Fibroblast of pulmonary artery (primary cell): ENCODE data around the gene TMEM115.

ENCODE experiments used
- DNase-seq: peaks from one replicate; pipeline ENCODE4 v3.0.0-alpha.2; 2010; ENCODE audit warnings: low read depth
- H3K4me3 ChIP-seq: replicated peaks from 2 replicates; pipeline ENCODE4 v1.5.1; 2011; ENCODE audit warnings: low read depth, mild to moderate bottlenecking, control low read depth, low read length, moderate library complexity
- TF ChIP-seq, protein P1 (sequence below): IDR thresholded peaks from 2 replicates; pipeline ENCODE4 v1.5.1; 2011; ENCODE audit warnings: mild to moderate bottlenecking, control low read depth, low read length, inconsistent platforms; ENCODE audit errors: missing control alignments

Gene TMEM115

DNA sequence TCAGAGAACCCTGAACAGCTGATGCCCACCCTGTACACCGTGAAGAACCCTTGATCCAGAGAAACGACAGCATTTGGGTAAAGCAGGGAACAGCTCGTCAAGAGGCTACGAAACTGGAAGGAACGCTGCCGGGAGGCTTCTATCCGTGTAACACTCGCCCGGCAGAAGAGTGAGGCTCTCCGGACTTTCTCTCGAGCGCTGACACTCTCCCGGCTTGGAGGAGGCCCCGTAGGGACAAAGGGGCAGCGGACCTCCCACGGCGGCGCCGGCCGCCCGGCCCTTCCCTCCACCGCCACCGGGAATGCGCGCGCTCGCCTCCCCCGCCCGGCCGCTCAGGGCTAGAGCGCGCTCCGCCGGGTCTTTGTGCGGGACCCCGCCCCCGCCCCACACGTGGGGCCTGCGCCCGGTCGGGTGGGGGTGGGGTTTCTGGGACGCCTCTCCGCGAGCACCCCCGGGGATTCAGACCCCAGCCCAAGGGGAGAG, 38.4 kb downstream of the TMEM115 start:
- peak overlapping the region; percentile 79 for H3K4me3 ChIP-seq
- peak; percentile 69 for DNase-seq
- TF ChIP-seq, protein P1, sequence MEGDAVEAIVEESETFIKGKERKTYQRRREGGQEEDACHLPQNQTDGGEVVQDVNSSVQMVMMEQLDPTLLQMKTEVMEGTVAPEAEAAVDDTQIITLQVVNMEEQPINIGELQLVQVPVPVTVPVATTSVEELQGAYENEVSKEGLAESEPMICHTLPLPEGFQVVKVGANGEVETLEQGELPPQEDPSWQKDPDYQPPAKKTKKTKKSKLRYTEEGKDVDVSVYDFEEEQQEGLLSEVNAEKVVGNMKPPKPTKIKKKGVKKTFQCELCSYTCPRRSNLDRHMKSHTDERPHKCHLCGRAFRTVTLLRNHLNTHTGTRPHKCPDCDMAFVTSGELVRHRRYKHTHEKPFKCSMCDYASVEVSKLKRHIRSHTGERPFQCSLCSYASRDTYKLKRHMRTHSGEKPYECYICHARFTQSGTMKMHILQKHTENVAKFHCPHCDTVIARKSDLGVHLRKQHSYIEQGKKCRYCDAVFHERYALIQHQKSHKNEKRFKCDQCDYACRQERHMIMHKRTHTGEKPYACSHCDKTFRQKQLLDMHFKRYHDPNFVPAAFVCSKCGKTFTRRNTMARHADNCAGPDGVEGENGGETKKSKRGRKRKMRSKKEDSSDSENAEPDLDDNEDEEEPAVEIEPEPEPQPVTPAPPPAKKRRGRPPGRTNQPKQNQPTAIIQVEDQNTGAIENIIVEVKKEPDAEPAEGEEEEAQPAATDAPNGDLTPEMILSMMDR: no peak

DNA sequence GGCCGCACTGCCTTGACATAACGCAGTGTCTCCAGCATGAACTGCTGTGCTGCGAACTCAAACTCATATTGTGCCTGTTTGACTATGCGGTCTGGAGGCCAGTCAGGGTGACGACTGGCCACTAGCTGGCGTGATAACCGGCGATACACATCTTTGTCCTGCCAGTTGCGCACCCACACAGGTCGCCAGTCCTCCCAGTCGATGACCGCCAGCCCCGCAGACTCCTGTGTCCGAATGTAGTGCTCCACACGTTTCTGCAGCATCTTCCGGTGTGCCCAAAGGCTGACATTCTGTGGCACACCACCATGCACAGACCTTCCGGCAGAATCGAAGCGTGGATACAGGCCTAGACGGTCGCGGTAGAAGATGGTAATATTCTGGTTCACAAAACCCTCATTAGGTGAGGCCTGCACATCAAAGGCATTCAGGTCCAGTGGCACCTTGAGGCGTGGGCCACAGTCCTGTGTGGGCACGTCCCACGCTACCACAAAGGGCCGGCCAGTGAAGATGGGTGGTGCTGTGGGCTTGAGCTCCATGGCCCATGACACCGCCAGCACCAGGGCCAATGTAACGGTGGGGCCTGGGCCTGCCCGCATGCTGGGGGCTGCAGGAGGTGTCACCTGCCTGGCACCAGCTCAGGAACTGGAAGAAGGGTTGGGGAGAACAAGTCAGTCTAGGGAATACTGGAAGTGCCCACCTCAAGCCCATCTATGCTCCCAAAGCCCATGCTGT, 39.3 kb downstream of the TMEM115 start:
- TF ChIP-seq, protein P1: no peak
- DNase-seq: no peak
- H3K4me3 ChIP-seq: peak overlapping the region; percentile 79

DNA sequence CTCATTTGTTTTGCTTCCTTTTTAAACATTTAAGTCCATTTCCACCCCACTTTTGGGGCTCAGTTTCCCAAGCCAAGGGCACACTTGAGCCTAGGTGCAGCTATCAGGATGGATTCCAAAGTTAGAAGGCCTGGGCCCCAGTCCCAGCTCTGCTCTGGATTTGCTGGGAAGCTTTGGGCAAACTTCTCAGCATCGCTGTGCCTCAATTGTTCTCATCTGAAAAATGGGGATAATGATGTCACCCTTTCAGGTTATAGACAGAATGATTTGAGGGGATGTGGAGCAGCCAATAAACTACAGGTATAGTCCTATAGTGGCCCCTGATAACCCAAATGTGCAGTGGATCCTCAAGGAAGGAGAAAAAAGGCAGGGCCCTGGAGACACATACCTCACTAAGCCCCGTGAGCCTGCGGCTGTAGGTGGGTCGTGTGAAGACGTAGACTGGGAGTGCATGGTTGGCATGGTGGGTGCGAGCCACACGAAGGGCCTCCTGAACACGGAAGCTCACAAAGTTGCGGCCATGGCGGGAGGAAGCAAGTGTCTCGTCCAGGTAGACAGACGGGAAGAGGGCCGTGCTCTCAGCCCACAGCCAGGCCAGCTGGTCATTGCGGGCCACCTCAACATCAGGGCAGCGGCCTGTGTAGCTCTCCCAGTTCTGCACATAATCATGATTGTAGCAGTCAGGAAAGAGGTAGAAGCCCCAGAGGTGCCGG, 40.0 kb downstream of the TMEM115 start:
- TF ChIP-seq, protein P1: no peak
- no peak overlapping the region for H3K4me3 ChIP-seq
- no peak for DNase-seq

DNA sequence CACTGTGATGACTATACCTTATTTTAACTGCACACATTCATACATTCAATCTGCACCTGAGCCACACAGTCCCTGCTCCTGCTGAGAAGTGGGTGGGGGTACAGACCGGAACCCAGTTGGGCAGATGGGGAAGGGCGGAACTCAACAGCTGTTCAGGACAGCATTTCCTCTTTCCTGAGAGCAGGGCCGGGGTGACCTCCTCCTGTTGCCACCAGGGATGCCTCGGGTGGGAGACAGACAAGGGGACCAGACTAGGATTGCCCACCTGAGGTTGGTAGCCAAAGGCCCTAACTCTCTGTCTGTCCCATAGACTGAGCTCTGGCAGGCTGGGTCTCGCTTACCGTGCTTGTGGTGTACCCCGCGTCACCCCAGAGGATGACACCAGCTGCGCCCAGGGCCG, 40.7 kb downstream of the TMEM115 start:
- TF ChIP-seq, protein P1: no peak
- H3K4me3 ChIP-seq: no peak overlapping the region
- no peak for DNase-seq

DNA sequence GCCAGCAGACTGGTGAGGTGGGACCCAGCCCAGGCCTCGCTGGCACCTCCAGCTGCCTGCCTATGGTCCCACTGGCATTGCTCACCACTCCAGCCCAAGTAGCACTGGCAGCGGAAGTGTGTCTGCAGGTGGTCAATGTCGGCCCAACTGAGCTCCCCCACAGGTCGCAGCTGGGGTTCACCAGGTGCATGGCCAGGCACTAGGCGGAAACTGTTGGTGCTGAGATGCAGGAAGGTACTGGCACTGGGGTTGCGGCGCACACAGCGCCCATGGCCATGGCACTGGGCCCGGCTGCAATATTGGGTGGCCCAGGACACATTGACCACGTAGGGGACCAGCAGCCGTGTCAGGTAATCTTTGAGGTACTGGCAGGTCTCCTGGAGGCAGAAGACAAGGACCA, 41.2 kb downstream of the TMEM115 start:
- no peak overlapping the region for H3K4me3 ChIP-seq
- no peak for DNase-seq
- TF ChIP-seq, protein P1: no peak

DNA sequence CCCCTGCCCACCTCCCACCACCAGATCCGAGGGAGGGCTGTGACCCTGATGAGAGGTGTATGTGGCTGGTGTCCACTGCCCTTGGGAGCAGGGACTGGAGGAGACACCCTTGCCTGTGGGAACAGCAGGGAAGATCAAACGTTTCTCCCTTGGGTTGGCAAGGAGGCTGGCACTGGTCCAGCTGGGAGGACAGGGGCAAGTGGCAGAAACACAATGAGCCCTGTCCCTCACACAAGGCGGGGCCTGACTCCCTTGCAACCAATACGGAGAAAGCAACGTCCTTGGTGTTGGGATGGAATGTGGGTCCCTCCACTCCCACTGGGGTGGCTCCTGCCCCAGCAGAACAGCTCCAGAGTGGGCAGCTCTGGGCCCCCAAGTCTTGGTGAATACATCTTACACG, 42.0 kb downstream of the TMEM115 start:
- DNase-seq: no peak
- H3K4me3 ChIP-seq: no peak overlapping the region
- TF ChIP-seq, protein P1: no peak
